OCI-LY1 (cell line): Measurements from ENCODE around the gene DNTTIP2.

Experiments used
- EZH2 ChIP-seq: fragments of 200-600 bp; sonication (generic), shearing (Covaris generic); IDR thresholded peaks from 2 replicates; pipeline ENCODE4 v1.8.0; 2017; ENCODE audit warnings: borderline replicate concordance, mixed run types, mild to moderate bottlenecking, antibody characterized with exemption, low read length, moderate library complexity, mixed read lengths
- TF ChIP-seq, protein P1 (sequence below): fragments of 200-600 bp; sonication (generic), shearing (Covaris generic); IDR thresholded peaks from 2 replicates; pipeline ENCODE4 v1.5.1; 2017; ENCODE audit warnings: mild to moderate bottlenecking, antibody characterized with exemption, low read length, moderate library complexity, mixed read lengths

DNA sequence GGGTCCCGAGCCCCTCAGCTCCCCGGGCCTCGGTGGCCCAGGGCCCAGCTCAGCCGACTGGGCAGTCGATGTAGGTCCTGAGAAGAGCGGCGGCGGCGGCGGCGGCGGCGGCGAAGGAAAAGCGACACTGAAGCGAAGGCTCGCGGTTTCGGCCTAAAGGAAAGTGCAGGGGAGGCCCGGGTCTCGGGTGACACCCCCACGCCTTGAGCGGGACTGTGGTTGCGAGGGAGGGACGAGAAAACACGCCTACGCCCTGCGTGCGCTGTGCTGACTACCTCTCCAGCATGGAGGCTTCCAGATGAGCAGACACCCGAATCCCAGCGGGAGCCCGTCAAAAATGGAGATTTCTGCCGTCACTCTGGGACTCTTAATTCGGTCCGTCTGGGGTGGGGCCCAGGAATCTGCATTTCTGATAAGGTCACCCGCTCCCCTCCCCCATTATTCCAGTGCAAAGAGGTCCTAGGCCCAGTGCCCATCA, 31.2 kb downstream of the DNTTIP2 start:
- TF ChIP-seq, protein P1, sequence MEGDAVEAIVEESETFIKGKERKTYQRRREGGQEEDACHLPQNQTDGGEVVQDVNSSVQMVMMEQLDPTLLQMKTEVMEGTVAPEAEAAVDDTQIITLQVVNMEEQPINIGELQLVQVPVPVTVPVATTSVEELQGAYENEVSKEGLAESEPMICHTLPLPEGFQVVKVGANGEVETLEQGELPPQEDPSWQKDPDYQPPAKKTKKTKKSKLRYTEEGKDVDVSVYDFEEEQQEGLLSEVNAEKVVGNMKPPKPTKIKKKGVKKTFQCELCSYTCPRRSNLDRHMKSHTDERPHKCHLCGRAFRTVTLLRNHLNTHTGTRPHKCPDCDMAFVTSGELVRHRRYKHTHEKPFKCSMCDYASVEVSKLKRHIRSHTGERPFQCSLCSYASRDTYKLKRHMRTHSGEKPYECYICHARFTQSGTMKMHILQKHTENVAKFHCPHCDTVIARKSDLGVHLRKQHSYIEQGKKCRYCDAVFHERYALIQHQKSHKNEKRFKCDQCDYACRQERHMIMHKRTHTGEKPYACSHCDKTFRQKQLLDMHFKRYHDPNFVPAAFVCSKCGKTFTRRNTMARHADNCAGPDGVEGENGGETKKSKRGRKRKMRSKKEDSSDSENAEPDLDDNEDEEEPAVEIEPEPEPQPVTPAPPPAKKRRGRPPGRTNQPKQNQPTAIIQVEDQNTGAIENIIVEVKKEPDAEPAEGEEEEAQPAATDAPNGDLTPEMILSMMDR: no peak
- TF ChIP-seq EZH2: no peak
